HepG2 (cell line): ENCODE measurements around the gene ENO3. TPM values are rescaled to one million over a fixed set of nuclear protein-coding genes. Genes with fewer than 3 reads are reported as not detected.

Experiments
- DNMT1 ChIP-seq: sonication (generic); formaldehyde crosslinking; IDR thresholded peaks from 2 replicates; pipeline ENCODE4 v1.5.1; 2020; ENCODE audit warnings: mild to moderate bottlenecking, missing genetic modification reagents
- EHMT2 ChIP-seq: fragments of 200-600 bp; sonication (generic); IDR thresholded peaks from 2 replicates; pipeline ENCODE4 v1.7.0; 2017; ENCODE audit warnings: antibody characterized with exemption, low read depth, low read length, borderline replicate concordance
- KLF9 ChIP-seq: IDR thresholded peaks from 2 replicates; pipeline ENCODE4 v1.6.1; 2016; ENCODE audit warnings: low read depth
- MAFG ChIP-seq: sonication (generic); formaldehyde crosslinking; IDR thresholded peaks from 2 replicates; pipeline ENCODE4 v1.5.1; 2020; ENCODE audit warnings: mild to moderate bottlenecking, missing genetic modification reagents
- NFE2 ChIP-seq: sonication (generic); formaldehyde crosslinking; IDR thresholded peaks from 2 replicates; pipeline ENCODE4 v1.4.0; 2020; ENCODE audit warnings: missing genetic modification reagents
- SPEN ChIP-seq: sonication (generic); formaldehyde crosslinking; IDR thresholded peaks from 2 replicates; pipeline ENCODE4 v1.5.1; 2020; ENCODE audit warnings: low read depth, mild to moderate bottlenecking, missing genetic modification reagents
- ZKSCAN1 ChIP-seq: fragments of 150-350 bp; IDR thresholded peaks from 2 replicates; pipeline ENCODE4 v1.6.1; 2014; ENCODE audit warnings: low read length
- ZKSCAN8 ChIP-seq: IDR thresholded peaks from 2 replicates; pipeline ENCODE4 v1.6.1; 2016; ENCODE audit warnings: borderline replicate concordance, missing genetic modification reagents, missing compliant biosample characterization
- ZMYM2 ChIP-seq: sonication (generic); formaldehyde crosslinking; IDR thresholded peaks from 2 replicates; pipeline ENCODE4 v1.8.0; 2022; ENCODE audit warnings: mild to moderate bottlenecking, missing genetic modification reagents
- ZNF251 ChIP-seq: sonication (generic); formaldehyde crosslinking; IDR thresholded peaks from 2 replicates; pipeline ENCODE4 v1.9.0; 2021; ENCODE audit warnings: mild to moderate bottlenecking, missing genetic modification reagents
- ZSCAN30 ChIP-seq: sonication (generic); formaldehyde crosslinking; IDR thresholded peaks from 2 replicates; pipeline ENCODE4 v1.5.0; 2020; ENCODE audit warnings: mild to moderate bottlenecking, missing genetic modification reagents
- polyA plus RNA-seq, 8 experiments: library from polyadenylated mRNA; depleted of rRNA in 3 of 8; stranded (reverse) in 7 of 8; unstranded in 1 of 8; fragments of >200 nt; fragmentation: Illumina TruSeq in 4 of 8; extraction: Trizol in 4 of 8; gene quantifications; 2 replicates each; pipeline versions ENCODE4 v1.2.1 to v1.2.3, GENCODE V29; 2011 to 2016; ENCODE audit warnings: low read depth in 4 of 8, missing spikeins in 1 of 8, mixed read lengths in 1 of 8; ENCODE audit not compliant: insufficient read depth in 1 of 8
- total RNA-seq, 5 experiments: library from RNA; depleted of rRNA; stranded (reverse); fragments of >200 nt; fragmentation: Illumina TruSeq; extraction: Trizol; gene quantifications; 2 replicates each; pipeline ENCODE4 v1.2.3, GENCODE V29; 2016; ENCODE audit warnings: low read depth in 1 of 5
- TF ChIP-seq, protein P1 (sequence below): sonication (generic); formaldehyde crosslinking; IDR thresholded peaks from 2 replicates; pipeline ENCODE4 v1.5.0; 2020; ENCODE audit warnings: missing genetic modification reagents, mild to moderate bottlenecking, borderline replicate concordance
- TF ChIP-seq, protein P2 (sequence below): sonication (generic); formaldehyde crosslinking; IDR thresholded peaks from 2 replicates; pipeline ENCODE4 v1.5.0; 2020; ENCODE audit warnings: mild to moderate bottlenecking, low read depth, missing genetic modification reagents, borderline replicate concordance
- TF ChIP-seq, protein P3 (sequence below): sonication (generic); formaldehyde crosslinking; IDR thresholded peaks from 2 replicates; pipeline ENCODE4 v1.4.0; 2020; ENCODE audit warnings: missing genetic modification reagents
- TF ChIP-seq, protein P4 (sequence below): fragments of 450-650 bp; IDR thresholded peaks from 2 replicates; pipeline ENCODE4 v1.6.1; 2016
- TF ChIP-seq, protein P5 (sequence below): fragments of 450-650 bp; IDR thresholded peaks from 2 replicates; pipeline ENCODE4 v1.6.1; 2017; ENCODE audit warnings: mild to moderate bottlenecking
- TF ChIP-seq, protein P6 (sequence below): sonication (generic); formaldehyde crosslinking; IDR thresholded peaks from 2 replicates; pipeline ENCODE4 v1.5.1; 2020; ENCODE audit warnings: mild to moderate bottlenecking, missing genetic modification reagents, borderline replicate concordance
- TF ChIP-seq, protein P7 (sequence below): sonication (generic); formaldehyde crosslinking; IDR thresholded peaks from 2 replicates; pipeline ENCODE4 v1.8.1; 2022; ENCODE audit warnings: low read depth, mild to moderate bottlenecking, missing genetic modification reagents

Gene ENO3
- total and polyA plus RNA-seq, 2 of the 13 experiments (the other 11 are each of a cell fraction or from before 2014, with no cell fraction given), result 59.8 to 69.8 TPM

DNA sequence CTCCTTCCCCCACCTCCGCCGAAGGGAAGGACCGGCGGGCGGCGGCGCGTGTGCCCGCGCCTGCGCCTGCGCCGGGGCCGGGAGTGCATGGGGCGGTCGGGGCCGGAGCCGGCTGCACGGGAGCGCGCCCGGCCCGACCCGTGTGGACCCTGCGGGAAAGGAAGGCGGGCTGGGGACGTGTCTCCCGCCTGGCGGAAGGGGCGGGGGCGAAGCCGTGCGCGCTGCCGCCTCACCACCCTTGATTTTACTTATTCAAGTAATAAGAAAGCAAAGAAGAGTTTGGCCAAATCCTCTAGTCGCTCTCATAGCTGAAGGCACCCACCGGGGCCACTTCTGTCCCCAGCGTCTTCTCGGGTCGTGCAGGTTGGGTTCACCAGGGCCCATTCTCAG, 2.0 kb upstream of the ENO3 start (continued):
- TF ChIP-seq EHMT2, result no peak
- TF ChIP-seq KLF9 (CRISPR knock-in tag), result no peak
- TF ChIP-seq, protein P1, sequence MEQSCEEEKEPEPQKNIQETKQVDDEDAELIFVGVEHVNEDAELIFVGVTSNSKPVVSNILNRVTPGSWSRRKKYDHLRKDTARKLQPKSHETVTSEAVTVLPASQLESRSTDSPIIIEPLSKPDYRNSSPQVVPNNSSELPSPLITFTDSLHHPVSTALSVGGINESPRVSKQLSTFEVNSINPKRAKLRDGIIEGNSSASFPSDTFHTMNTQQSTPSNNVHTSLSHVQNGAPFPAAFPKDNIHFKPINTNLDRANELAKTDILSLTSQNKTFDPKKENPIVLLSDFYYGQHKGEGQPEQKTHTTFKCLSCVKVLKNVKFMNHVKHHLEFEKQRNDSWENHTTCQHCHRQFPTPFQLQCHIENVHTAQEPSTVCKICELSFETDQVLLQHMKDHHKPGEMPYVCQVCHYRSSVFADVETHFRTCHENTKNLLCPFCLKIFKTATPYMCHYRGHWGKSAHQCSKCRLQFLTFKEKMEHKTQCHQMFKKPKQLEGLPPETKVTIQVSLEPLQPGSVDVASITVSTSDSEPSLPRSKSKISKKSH (CRISPR knock-in tag), result no peak
- no peak for TF ChIP-seq SPEN
- no peak for TF ChIP-seq DNMT1 (CRISPR knock-in tag)
- no peak for TF ChIP-seq ZNF251 (CRISPR knock-in tag)
- TF ChIP-seq ZSCAN30 (CRISPR knock-in tag), result no peak
- TF ChIP-seq, protein P2, sequence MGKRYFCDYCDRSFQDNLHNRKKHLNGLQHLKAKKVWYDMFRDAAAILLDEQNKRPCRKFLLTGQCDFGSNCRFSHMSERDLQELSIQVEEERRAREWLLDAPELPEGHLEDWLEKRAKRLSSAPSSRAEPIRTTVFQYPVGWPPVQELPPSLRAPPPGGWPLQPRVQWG (CRISPR knock-in tag), result no peak
- TF ChIP-seq, protein P3, sequence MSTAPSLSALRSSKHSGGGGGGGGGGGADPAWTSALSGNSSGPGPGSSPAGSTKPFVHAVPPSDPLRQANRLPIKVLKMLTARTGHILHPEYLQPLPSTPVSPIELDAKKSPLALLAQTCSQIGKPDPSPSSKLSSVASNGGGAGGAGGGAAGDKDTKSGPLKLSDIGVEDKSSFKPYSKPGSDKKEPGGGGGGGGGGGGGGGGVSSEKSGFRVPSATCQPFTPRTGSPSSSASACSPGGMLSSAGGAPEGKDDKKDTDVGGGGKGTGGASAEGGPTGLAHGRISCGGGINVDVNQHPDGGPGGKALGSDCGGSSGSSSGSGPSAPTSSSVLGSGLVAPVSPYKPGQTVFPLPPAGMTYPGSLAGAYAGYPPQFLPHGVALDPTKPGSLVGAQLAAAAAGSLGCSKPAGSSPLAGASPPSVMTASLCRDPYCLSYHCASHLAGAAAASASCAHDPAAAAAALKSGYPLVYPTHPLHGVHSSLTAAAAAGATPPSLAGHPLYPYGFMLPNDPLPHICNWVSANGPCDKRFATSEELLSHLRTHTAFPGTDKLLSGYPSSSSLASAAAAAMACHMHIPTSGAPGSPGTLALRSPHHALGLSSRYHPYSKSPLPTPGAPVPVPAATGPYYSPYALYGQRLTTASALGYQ (CRISPR knock-in tag), result peak; percentile 8; the same call in 1 of the 2 replicates
- TF ChIP-seq, protein P4, sequence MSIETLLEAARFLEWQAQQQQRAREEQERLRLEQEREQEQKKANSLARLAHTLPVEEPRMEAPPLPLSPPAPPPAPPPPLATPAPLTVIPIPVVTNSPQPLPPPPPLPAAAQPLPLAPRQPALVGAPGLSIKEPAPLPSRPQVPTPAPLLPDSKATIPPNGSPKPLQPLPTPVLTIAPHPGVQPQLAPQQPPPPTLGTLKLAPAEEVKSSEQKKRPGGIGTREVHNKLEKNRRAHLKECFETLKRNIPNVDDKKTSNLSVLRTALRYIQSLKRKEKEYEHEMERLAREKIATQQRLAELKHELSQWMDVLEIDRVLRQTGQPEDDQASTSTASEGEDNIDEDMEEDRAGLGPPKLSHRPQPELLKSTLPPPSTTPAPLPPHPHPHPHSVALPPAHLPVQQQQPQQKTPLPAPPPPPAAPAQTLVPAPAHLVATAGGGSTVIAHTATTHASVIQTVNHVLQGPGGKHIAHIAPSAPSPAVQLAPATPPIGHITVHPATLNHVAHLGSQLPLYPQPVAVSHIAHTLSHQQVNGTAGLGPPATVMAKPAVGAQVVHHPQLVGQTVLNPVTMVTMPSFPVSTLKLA, result no peak
- TF ChIP-seq, protein P5, sequence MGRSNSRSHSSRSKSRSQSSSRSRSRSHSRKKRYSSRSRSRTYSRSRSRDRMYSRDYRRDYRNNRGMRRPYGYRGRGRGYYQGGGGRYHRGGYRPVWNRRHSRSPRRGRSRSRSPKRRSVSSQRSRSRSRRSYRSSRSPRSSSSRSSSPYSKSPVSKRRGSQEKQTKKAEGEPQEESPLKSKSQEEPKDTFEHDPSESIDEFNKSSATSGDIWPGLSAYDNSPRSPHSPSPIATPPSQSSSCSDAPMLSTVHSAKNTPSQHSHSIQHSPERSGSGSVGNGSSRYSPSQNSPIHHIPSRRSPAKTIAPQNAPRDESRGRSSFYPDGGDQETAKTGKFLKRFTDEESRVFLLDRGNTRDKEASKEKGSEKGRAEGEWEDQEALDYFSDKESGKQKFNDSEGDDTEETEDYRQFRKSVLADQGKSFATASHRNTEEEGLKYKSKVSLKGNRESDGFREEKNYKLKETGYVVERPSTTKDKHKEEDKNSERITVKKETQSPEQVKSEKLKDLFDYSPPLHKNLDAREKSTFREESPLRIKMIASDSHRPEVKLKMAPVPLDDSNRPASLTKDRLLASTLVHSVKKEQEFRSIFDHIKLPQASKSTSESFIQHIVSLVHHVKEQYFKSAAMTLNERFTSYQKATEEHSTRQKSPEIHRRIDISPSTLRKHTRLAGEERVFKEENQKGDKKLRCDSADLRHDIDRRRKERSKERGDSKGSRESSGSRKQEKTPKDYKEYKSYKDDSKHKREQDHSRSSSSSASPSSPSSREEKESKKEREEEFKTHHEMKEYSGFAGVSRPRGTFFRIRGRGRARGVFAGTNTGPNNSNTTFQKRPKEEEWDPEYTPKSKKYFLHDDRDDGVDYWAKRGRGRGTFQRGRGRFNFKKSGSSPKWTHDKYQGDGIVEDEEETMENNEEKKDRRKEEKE, result no peak
- no peak for TF ChIP-seq MAFG (CRISPR knock-in tag)
- TF ChIP-seq, protein P6, sequence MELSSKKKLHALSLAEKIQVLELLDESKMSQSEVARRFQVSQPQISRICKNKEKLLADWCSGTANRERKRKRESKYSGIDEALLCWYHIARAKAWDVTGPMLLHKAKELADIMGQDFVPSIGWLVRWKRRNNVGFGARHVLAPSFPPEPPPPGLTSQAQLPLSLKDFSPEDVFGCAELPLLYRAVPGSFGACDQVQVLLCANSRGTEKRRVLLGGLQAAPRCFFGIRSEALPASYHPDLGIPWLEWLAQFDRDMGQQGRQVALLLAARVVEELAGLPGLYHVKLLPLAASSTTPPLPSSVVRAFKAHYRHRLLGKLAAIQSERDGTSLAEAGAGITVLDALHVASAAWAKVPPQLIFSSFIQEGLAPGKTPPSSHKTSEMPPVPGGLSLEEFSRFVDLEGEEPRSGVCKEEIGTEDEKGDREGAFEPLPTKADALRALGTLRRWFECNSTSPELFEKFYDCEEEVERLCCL, result no peak
- TF ChIP-seq ZKSCAN1, result no peak
- TF ChIP-seq, protein P7, sequence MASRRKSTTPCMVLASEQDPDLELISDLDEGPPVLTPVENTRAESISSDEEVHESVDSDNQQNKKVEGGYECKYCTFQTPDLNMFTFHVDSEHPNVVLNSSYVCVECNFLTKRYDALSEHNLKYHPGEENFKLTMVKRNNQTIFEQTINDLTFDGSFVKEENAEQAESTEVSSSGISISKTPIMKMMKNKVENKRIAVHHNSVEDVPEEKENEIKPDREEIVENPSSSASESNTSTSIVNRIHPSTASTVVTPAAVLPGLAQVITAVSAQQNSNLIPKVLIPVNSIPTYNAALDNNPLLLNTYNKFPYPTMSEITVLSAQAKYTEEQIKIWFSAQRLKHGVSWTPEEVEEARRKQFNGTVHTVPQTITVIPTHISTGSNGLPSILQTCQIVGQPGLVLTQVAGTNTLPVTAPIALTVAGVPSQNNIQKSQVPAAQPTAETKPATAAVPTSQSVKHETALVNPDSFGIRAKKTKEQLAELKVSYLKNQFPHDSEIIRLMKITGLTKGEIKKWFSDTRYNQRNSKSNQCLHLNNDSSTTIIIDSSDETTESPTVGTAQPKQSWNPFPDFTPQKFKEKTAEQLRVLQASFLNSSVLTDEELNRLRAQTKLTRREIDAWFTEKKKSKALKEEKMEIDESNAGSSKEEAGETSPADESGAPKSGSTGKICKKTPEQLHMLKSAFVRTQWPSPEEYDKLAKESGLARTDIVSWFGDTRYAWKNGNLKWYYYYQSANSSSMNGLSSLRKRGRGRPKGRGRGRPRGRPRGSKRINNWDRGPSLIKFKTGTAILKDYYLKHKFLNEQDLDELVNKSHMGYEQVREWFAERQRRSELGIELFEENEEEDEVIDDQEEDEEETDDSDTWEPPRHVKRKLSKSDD (CRISPR knock-in tag), result no peak
- no peak for TF ChIP-seq ZMYM2 (CRISPR knock-in tag)
- TF ChIP-seq ZKSCAN8 (CRISPR knock-in tag), result no peak
- TF ChIP-seq NFE2 (CRISPR knock-in tag), result no peak
